8988T (cell line): ENCODE results near the gene ACAP1.
"Not testable (repeated sequence)": the region's sequence is repeated elsewhere in the genome, so short reads cannot be mapped to it uniquely, and the experiment has no call there.

ENCODE experiments used
- DNase-seq: peaks from one replicate; pipeline ENCODE4 v3.0.0; 2011

ACAP1 gene

DNA sequence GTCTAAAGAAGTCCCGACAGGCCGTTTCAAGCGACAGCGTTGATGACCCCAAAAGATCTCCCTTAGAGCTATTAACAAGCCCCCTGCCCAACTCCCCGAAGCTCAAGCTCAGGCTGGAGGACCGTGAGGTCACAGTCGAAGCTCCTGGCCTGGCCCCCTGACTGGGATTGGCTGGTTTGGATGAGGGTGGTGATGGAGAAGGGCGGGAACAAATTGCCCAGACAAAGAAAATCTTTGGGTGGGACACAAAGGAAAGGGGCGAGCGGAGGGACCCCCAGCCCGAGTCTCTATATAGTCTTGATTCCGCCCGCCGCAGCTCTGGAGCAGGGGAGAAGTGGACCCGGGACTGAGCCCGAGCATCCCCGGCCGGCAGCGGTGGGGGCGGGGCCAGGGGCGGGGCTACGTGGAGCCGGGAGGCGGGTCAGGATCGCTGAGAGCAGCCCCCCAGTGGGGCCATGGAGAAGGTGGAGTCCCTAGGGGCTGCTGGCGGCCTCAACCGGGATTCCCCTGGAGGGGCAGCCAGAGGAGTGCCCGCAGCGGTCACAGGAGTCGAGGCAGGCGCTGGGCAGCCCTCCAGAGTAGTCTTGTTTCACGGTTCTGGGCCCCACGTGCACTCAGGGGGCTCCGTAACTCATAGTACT, 6.2 kb upstream of the ACAP1 start:
- DNase-seq, result peak; percentile 82

DNA sequence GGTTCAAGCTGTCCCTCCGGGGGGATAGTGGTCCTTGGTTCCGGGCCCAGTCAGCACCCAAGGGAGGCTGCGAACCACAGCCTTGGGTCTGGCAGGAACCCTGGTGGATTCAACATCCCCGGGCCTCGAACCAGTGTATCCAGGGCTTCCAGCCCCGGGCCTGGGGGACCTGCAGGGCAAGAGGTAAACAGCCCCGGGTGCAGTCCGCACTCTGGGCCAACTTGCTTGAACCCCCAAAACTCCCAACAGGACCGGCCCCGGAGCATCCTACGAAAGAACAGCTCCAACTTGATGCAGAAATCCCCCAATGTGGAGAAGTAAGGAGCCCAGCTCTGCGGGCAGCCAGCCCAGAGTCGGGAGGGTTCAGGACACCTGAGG, 5.7 kb upstream of the ACAP1 start:
- DNase-seq, result no peak

DNA sequence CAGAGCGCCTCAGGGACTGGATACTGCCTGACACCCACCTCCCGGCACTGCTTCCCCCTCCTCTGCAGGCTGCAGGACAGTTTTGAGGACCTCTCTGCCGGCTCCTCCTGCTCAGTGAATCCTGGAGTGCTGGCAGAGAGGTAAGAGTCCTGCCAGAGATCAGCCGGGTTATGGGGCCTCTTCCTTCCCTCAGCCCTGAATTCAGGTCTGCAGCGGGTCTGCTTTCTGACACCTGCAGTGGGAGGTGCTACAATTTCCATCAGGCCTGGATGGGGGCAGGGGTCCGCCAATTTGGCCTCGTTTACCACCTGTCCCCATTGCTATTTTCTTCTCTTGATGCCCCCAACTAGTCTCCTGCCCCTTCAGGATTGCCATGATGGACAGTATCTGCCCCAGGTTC, 4.2 kb upstream of the ACAP1 start:
- DNase-seq, result no peak

DNA sequence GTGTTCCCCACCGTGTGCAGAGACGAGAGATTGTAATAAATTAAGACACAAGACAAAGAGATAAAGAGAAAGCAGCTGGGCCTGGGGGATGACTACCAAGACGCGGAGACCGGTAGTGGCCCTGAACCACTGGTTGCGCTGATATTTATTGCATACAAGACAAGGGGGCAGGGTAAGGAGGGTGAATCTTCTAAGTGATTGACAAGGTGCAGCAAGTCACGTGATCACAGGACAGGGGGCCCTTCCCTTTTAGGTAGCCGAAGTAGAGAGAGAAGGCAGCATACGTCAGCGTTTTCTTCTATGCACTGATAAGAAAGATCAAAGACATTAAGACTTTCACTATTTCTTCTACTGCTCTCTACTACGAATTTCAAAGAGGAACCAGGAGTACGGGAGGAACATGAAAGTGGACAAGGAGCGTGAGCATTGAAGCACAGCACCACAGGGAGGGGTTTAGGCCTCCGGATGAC, 3.7 kb upstream of the ACAP1 start:
- DNase-seq, result not testable (repeated sequence)

GRCh38 chr17:7334938-7335538, 1.3 kb upstream of the ACAP1 start:
- DNase-seq, result no peak

DNA sequence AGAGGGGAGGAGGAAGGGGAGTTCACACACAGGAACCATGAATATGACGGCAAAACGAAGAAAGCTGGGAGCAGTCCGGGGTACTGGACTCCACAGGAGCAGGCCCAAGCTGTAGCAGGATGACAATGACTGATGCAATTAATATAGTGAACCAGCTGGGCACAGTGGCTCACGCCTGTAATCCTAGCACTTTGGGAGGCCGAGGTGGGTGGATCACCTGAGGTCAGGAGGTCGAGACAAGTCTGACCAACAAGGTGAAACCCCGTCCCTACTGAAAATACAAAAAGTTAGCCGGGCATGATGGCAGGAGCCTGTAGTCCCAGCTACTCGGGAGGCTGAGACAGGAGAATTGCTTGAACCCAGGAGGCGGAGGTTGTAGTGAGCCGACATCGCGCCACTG, 564 bp upstream of the ACAP1 start:
- not testable (repeated sequence) for DNase-seq

GRCh38 chr17:7337600-7337999, 1.3 kb downstream of the ACAP1 start:
- DNase-seq, result not testable (repeated sequence)

DNA sequence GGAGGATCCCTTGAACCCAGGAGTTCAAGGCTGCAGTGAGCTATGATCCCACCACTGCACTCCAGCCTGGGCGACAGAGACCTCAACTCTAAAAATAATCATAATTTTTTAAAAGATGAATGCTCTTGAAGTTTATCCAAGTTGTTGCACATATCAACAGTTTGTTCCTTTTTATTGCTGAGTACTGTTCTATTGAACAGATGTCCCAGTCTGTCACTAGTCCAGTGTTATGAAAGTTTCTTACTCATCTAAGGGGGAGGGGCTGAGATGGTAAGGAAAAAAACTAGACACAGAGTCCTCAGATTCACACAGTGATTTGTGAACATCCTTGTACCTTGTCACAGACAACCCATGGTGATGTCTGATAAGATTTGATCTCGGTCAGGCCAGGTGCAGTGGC, 3.9 kb downstream of the ACAP1 start:
- no peak for DNase-seq

DNA sequence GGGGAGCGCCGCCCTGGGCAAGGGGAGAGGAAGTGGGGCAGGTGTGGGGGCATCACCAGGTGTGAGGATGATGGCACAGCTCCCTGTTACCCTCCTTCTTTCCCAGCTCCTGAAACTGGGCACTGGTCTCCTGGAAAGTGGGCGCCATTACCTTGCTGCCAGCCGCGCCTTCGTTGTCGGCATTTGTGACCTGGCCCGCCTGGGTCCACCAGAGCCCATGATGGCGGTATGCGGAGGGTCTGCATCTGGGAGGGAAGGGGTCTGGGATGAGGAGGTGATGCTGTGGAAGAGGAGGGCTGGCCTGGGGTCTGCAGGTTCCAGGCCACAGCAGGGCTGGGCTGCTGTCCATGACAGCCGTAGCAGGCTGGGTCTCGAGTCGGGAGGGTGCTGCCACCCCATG, 5.5 kb downstream of the ACAP1 start:
- no peak for DNase-seq

- DNase-seq, result no peak
These were observed 6.9 kb downstream of the ACAP1 start for GRCh38 chr17:7343250-7343649.

GRCh38 chr17:7346761-7347614, 10.7 kb downstream of the ACAP1 start:
- DNase-seq, result no peak

DNA sequence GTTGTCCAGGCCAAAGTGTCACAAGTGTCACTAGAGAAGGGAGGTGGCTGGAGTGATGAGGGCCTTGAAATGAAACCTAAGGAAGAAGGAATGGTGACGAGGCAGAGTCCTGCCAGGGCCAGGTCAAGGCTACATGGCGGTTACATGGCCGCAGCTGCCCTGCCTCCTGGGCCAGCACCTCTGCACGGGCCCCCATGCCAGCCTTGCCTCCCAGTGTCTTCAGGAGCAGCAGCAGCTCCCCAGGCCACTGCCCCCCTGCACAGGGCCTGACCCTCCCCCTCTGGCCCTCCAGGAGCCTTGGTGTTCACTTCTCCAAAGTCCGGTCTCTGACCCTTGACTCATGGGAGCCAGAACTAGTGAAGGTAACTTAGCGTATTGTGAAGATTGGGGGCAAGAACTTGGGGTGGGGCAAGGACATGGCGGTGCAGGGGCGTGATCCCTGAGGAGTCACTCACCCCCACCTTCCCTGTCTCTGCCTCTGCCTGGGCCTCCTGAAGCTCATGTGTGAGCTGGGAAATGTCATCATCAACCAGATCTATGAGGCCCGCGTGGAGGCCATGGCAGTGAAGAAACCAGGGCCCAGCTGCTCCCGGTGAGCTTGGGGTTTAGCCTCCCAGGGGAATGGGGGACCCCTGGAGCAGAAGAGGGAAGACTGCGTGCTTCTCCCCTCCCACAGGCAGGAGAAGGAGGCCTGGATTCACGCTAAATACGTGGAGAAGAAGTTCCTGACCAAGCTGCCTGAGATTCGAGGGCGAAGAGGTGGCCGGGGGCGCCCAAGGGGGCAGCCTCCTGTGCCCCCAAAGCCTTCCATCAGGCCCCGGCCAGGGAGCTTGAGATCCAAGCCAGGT, 11.5 kb downstream of the ACAP1 start:
- no peak for DNase-seq

DNA sequence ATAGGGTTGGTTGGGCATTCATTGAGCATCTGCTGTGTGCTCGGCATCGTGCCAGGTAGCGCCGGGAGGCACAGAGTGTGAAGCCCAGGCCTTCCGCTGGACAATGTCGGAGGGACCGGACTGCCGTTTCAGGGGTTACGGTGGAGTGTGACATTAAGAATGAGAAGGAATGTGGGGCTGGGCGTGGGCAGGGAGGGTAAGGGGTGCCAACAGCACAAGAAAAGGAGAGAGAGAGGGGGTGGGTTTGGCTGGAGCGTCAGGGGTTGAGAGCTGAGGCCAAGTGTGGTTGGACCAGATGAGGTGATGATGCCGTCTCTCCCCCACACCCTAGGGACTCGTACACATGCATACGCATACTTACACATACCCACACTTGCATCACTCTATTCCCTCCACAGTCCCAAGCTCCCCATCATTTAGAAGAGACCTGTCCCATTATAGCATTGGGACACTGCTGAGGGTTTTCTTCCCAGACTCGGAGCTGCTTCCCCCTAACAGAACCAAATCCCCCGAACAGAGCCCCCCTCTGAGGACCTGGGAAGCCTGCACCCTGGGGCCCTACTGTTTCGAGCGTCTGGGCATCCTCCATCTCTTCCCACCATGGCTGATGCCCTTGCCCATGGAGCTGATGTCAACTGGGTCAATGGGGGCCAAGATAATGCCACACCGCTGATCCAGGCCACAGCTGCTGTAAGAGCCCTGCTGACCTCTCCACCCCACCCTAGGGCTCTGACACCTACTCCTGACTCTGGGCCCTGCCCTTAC, 12.3 kb downstream of the ACAP1 start:
- no peak for DNase-seq

DNA sequence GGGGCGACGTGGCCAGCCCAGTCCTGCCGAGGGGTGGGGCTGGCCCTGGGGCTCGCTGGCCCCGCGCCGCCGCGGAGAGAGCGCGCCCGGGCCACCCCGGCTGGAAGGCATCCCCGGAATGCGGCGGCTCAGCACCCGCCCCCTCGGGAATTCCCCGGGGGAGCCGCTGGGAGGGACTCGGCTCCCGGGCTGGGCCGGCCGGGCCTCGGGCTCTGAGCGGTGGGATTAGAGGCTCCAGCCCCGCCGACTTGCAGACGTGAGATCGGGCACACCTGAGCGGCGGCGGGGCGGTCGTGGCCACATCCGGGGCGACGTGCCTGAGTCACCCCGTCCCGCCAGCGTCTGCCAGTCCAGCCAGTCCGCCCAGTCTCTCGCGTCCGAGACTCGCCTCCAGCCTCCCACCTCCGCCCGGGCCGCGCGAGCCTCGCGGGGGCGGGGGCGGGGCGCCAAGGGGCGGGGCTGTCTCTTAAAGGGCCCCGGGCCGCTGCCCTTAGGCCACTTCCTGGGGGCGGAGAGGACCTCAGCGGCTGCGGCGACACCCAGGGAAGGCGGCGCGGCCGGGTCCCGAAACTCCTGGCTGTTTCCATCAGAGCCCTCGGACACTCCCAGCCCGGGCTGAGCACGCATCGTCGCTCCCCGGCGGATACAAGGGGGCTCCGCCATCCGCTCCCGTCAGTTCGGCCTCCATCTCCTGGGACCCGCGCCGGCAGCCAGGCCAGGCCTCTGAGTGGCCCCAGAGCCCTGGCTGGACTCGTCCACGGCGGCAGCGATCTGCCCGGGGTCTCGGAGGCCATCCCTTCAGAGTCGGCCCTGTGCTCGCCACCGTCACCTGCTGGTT, 15.6 kb downstream of the ACAP1 start, which contains the start of gene KCTD11:
Gene KCTD11 (plus strand): TSS at position 498 of the 838 bp plus-strand sequence.
- DNase-seq, result peak; percentile 91

GRCh38 chr17:7352503-7352889, 16.2 kb downstream of the ACAP1 start:
- no peak for DNase-seq

DNA sequence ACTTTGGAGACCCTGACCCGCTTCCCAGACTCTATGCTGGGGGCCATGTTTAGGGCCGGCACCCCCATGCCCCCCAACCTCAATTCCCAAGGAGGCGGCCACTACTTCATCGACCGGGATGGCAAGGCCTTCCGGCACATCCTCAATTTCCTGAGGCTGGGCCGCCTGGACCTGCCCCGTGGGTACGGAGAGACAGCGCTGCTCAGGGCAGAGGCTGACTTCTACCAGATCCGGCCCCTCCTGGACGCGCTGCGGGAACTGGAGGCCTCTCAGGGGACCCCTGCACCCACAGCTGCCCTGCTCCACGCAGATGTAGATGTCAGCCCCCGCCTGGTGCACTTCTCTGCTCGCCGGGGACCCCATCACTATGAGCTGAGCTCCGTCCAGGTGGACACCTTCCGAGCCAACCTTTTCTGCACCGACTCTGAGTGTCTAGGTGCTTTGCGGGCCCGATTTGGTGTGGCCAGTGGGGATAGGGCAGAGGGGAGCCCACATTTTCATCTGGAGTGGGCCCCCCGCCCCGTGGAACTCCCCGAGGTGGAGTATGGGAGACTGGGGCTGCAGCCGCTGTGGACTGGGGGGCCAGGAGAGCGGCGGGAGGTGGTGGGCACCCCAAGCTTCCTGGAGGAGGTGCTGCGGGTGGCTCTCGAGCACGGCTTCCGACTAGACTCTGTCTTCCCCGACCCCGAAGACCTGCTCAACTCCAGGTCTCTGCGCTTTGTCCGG, 16.7 kb downstream of the ACAP1 start:
- DNase-seq, result no peak

GRCh38 chr17:7354262-7354843, 18.0 kb downstream of the ACAP1 start:
- no peak for DNase-seq

DNA sequence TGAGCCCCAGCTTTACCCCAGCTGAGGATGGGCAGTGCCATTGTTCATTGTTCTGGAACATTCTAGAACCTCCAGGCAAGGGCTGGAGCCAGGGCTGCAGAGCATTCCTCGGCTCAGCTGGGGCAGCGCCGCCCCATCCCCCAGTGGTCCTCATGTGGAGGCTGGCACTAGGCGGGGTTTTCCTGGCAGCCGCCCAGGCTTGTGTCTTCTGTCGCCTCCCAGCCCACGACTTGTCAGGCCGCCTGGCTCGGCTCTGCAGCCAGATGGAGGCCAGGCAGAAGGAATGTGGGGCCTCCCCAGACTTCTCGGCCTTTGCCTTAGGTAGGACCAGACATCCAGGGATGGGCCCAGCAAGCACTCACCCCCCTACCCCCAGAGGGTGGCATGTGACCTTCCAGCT, 18.7 kb downstream of the ACAP1 start, which contains the start of gene TMEM95:
Gene TMEM95 (plus strand): TSS at position 104 of the 400 bp plus-strand sequence. CDS start 49 bp downstream, at position 153.
- DNase-seq, result no peak

GRCh38 chr17:7355573-7355972, 19.2 kb downstream of the ACAP1 start:
- no peak for DNase-seq

GRCh38 chr17:7356072-7356549, 19.8 kb downstream of the ACAP1 start:
- peak; percentile 86 for DNase-seq
